GM23338 (cell line): ENCODE results near the gene PLOD3. TPM values are rescaled to one million over a fixed set of nuclear protein-coding genes. Genes with fewer than 3 reads are reported as not detected.

Experiments used
- CREB1 ChIP-seq: fragments of 250-450 bp; sonication (Bioruptor Pico); IDR thresholded peaks from 2 replicates; pipeline ENCODE4 v1.5.0; 2020; ENCODE audit warnings: low read depth, mild to moderate bottlenecking, moderate library complexity
- ETS1 ChIP-seq: IDR thresholded peaks from 2 replicates; pipeline ENCODE4 v1.6.1; 2016; ENCODE audit warnings: antibody characterized with exemption
- EZH2phosphoT487 ChIP-seq: fragments of 200-600 bp; sonication (generic); IDR thresholded peaks from one replicate; pipeline ENCODE4 v1.8.1; 2018; ENCODE audit warnings: antibody characterized with exemption; ENCODE audit not compliant: unreplicated experiment
- JUNB ChIP-seq: IDR thresholded peaks from one replicate; pipeline ENCODE4 v1.6.1; 2016; ENCODE audit warnings: antibody characterized with exemption; ENCODE audit not compliant: unreplicated experiment
- POLR2AphosphoS5 ChIP-seq: IDR thresholded peaks from 2 replicates; pipeline ENCODE4 v1.6.1; 2016; ENCODE audit warnings: antibody characterized with exemption, low read depth
- REST ChIP-seq: IDR thresholded peaks from one replicate; pipeline ENCODE4 v1.6.1; 2018; ENCODE audit warnings: antibody characterized with exemption; ENCODE audit not compliant: unreplicated experiment
- STAT1 ChIP-seq: IDR thresholded peaks from one replicate; pipeline ENCODE4 v1.6.1; 2016; ENCODE audit warnings: antibody characterized with exemption; ENCODE audit not compliant: unreplicated experiment
- ZNF331 ChIP-seq: fragments of 250-450 bp; sonication (Bioruptor Pico); IDR thresholded peaks from 2 replicates; pipeline ENCODE4 v1.5.0; 2020; ENCODE audit warnings: low read depth, mild to moderate bottlenecking, moderate library complexity
- ZNF462 ChIP-seq: fragments of 250-450 bp; sonication (Bioruptor Pico); IDR thresholded peaks from 2 replicates; pipeline ENCODE4 v1.5.0; 2020; ENCODE audit warnings: mild to moderate bottlenecking, moderate library complexity
- polyA plus RNA-seq: library from polyadenylated mRNA; unstranded; fragments of >200 nt; fragmentation: Nextera tagmentation; extraction: Ambion mirVana; gene quantifications from 2 replicates; pipeline ENCODE4 v1.2.1, GENCODE V29; 2016
- total RNA-seq: library from RNA; depleted of rRNA; stranded (reverse); fragments of >200 nt; shearing (Covaris generic); gene quantifications from 2 replicates; pipeline ENCODE4 v1.2.3, GENCODE V29; 2014

PLOD3 gene
- total and polyA plus RNA-seq, 2 experiments from 2014 or later: 35.2 to 40.7 TPM

- TF ChIP-seq ZNF462 (CRISPR knock-in tag): no peak
- TF ChIP-seq STAT1: no peak
- TF ChIP-seq POLR2AphosphoS5: no peak
- TF ChIP-seq EZH2phosphoT487: no peak
- no peak for TF ChIP-seq ZNF331
- TF ChIP-seq ETS1: no peak
- TF ChIP-seq CREB1 (CRISPR knock-in tag): no peak
- TF ChIP-seq REST: no peak
- no peak for TF ChIP-seq JUNB
Observed at GRCh38 chr7:101240226-101241014, 23.0 kb upstream of the PLOD3 start (continued).
